AG04449 (cell line): Measurements from ENCODE around the gene LDB1.

Source experiments
- CTCF ChIA-PET: fragments of 350-600 bp; formaldehyde crosslinking; extraction: SDS; loops from one replicate; lab custom pipeline; 2021; ENCODE audit warnings: antibody characterized with exemption; lab: Yijun Ruan, JAX
- POLR2A ChIA-PET: fragments of 400-600, 350-600 bp; formaldehyde crosslinking; extraction: SDS; loops from one replicate; lab custom pipeline; 2020; ENCODE audit warnings: antibody characterized with exemption, inconsistent platforms; lab: Yijun Ruan, JAX
- DNase-seq: peaks from one replicate; pipeline ENCODE4 v3.0.0-alpha.2; 2010; ENCODE audit warnings: low read depth, low spot score
- H3K4me3 ChIP-seq: 2 replicates; pipeline ENCODE4 v1.5.1; 2011; ENCODE audit warnings: low read depth, mild to moderate bottlenecking, control low read depth, low read length
- CTCF ChIP-seq: IDR thresholded peaks from one replicate; pipeline ENCODE4 v1.5.1; 2011; ENCODE audit warnings: mild to moderate bottlenecking, moderate library complexity, low read length, control low read depth, inconsistent platforms; ENCODE audit not compliant: insufficient read depth; ENCODE audit errors: missing control alignments

LDB1 gene

GRCh38 chr10:102083541-102083940 lies 36.6 kb downstream of the LDB1 start:
- POLR2A ChIA-PET = no interaction called here
- no peak for TF ChIP-seq CTCF
- DNase-seq = no peak
- CTCF ChIA-PET = interaction anchor here (0.7 to 2.1 kb wide), 8 partner anchors 10 to 26 kb away, joined by 3 to 30 read pairs (median 3); no protein-coding TSS in a partner anchor
- no peak overlapping the region for H3K4me3 ChIP-seq

- CTCF ChIA-PET = interaction anchor here (0.5 to 11.7 kb wide), 67 partner anchors 8 to 1515 kb away, joined by 3 to 188 read pairs (median 5); partner anchors contain the start of genes ARMH3 and NPM3
Measured at GRCh38 chr10:102072673-102073527, 47.3 kb downstream of the LDB1 start.

GRCh38 chr10:102069071-102069470 lies 51.1 kb downstream of the LDB1 start:
- no peak for DNase-seq
- CTCF ChIA-PET = interaction anchor here (1.0 to 11.7 kb wide), 7 partner anchors 9 to 230 kb away, joined by 3 to 188 read pairs (median 6); no protein-coding TSS in a partner anchor
- H3K4me3 ChIP-seq = no peak overlapping the region
- POLR2A ChIA-PET = no interaction called here
- TF ChIP-seq CTCF = no peak

More at GRCh38 chr10:102072673-102073527, 47.3 kb downstream of the LDB1 start:
- no peak overlapping the region for H3K4me3 ChIP-seq
- POLR2A ChIA-PET = interaction anchor here (0.6 to 0.7 kb wide), 2 partner anchors 40 to 292 kb away, joined by 3 read pairs; no protein-coding TSS in a partner anchor
- peak; percentile 28 for DNase-seq
- peak; percentile 91 for TF ChIP-seq CTCF

- DNase-seq = no peak
- TF ChIP-seq CTCF = no peak
- ChIA-PET CTCF (interaction anchor here (0.9 to 11.7 kb wide), 8 partner anchors 10 to 855 kb away, joined by 3 to 188 read pairs (median 6); no protein-coding TSS in a partner anchor), POLR2A (no interaction called here)
- H3K4me3 ChIP-seq = no peak overlapping the region
Measured at GRCh38 chr10:102068216-102068615, 52.0 kb downstream of the LDB1 start.

- ChIA-PET CTCF (interaction anchor here (0.8 to 11.7 kb wide), 9 partner anchors 8 to 854 kb away, joined by 3 to 188 read pairs (median 4); no protein-coding TSS in a partner anchor), POLR2A (interaction anchor here (1.9 kb wide), 1 partner anchor 12 kb away, joined by 11 read pairs; the partner anchor contains the start of gene ARMH3)
- H3K4me3 ChIP-seq = no peak overlapping the region; the same call in 1 of the 2 replicates
- no peak for DNase-seq
- no peak for TF ChIP-seq CTCF
Measured at GRCh38 chr10:102067091-102067916, 52.9 kb downstream of the LDB1 start.
